Measurements from ENCODE around the gene FGD2.

- TF ChIP-seq CTCF (IDR thresholded peaks at IDR 0.05; ENCODE audit: low read depth, low read length, poor library complexity, severe bottlenecking) (no peak), EZH2phosphoT487 (IDR thresholded peaks at IDR 0.05; ENCODE audit: borderline replicate concordance, low read length) (no peak)
Observed at GRCh38 chr6:37050854-37051137, 45.3 kb downstream of the FGD2 start.
